K562 (cell line): ENCODE data around the gene MTMR12. TPM values are rescaled to one million over a fixed set of nuclear protein-coding genes. Genes with fewer than 3 reads are reported as not detected.

Source experiments
- ATAC-seq: fragments of 200-7000 bp; cut with Tn5 transposase; 3 replicates; pipeline ENCODE4 v1.9.1; 2020; ENCODE audit warnings: moderate library complexity
- BruUV-seq: library from RNA; stranded (reverse); fragments of 400-500 nt; replicated peaks from 2 replicates; lab custom pipeline; 2021; lab: Mats Ljungman, UMichigan
- CTCF ChIA-PET: fragments of 300-600 bp; formaldehyde crosslinking; extraction: SDS; loops from one replicate; lab custom pipeline; 2021; ENCODE audit warnings: low intra/inter-chr PET ratio; lab: Yijun Ruan, JAX
- POLR2A ChIA-PET: fragments of 300-600, 350-650 bp; sonication (Branson Sonifier 250); formaldehyde crosslinking; extraction: SDS; loops from one replicate; lab custom pipeline; 2021; ENCODE audit warnings: antibody characterized with exemption, inconsistent platforms; lab: Yijun Ruan, JAX
- DNase-seq, 4 experiments: peaks; one replicate each; pipeline versions ENCODE4 v3.0.0 to v3.0.0-alpha.2; 2011 to 2018; ENCODE audit warnings: low spot score in 3 of 4, mixed read lengths in 3 of 4; ENCODE audit errors: extremely low read depth in 1 of 4
- FAIRE-seq: peaks from 2 replicates; lab custom pipeline; 2011; peaks lifted over from hg19 to GRCh38; lab: Jason Lieb, UNC
- H2AFZ ChIP-seq: 2 replicates; pipeline ENCODE4 v1.6.0; 2011; ENCODE audit warnings: low read depth, low read length, control low read depth, inconsistent platforms
- H3K27ac ChIP-seq: fragments of 200-600 bp; 3 replicates; pipeline ENCODE4 v1.8.0; 2011; ENCODE audit warnings: low read depth, mild to moderate bottlenecking, control low read depth, inconsistent platforms, low read length, moderate library complexity, mixed read lengths; ENCODE audit errors: extremely low read depth
- H3K27me3 ChIP-seq, 2 experiments: fragments of 300-600 bp in 1 of 2; 2 replicates in 1 of 2; 3 replicates in 1 of 2; pipeline versions ENCODE4 v1.6.0 to v1.8.0; 2011; ENCODE audit warnings: inconsistent platforms in 2 of 2, low read length in 2 of 2, mild to moderate bottlenecking in 1 of 2, mixed read lengths in 1 of 2, moderate library complexity in 1 of 2; ENCODE audit not compliant: control insufficient read depth in 2 of 2, insufficient read depth in 2 of 2
- H3K36me3 ChIP-seq: fragments of 300-600 bp; 3 replicates; pipeline ENCODE4 v1.8.0; 2011; ENCODE audit warnings: mild to moderate bottlenecking, low read length, inconsistent platforms; ENCODE audit not compliant: control insufficient read depth, insufficient read depth
- H3K4me1 ChIP-seq, 2 experiments: fragments of 200-600 bp in 1 of 2; replicated peaks in 1 of 2; 2 replicates in 1 of 2; 3 replicates in 1 of 2; pipeline versions ENCODE4 v1.5.1 to v1.8.0; 2011; ENCODE audit warnings: inconsistent platforms in 2 of 2, low read length in 2 of 2, mild to moderate bottlenecking in 1 of 2, mixed read lengths in 1 of 2, moderate library complexity in 1 of 2; ENCODE audit not compliant: control insufficient read depth in 2 of 2, insufficient read depth in 2 of 2
- H3K4me2 ChIP-seq: 2 replicates; pipeline ENCODE4 v1.6.1; 2011; ENCODE audit warnings: low read length, control low read depth, inconsistent platforms, mixed read lengths; ENCODE audit not compliant: insufficient read depth
- H3K4me3 ChIP-seq: fragments of 200-600 bp; sonication (generic), shearing (Covaris generic); 2 replicates; pipeline ENCODE4 v1.5.1; 2016; ENCODE audit warnings: control low read depth, inconsistent platforms
- H3K79me2 ChIP-seq: fragments of 200-600 bp; 3 replicates; pipeline ENCODE4 v1.8.0; 2011; ENCODE audit warnings: low read length, inconsistent platforms; ENCODE audit not compliant: control insufficient read depth, insufficient read depth
- H3K9ac ChIP-seq, 2 experiments: 2 replicates each; pipeline versions ENCODE4 v1.6.0 to v1.6.1; 2011; ENCODE audit warnings: low read depth in 2 of 2, low read length in 2 of 2, control low read depth in 1 of 2, inconsistent platforms in 1 of 2, mild to moderate bottlenecking in 1 of 2, mixed read lengths in 1 of 2; ENCODE audit not compliant: insufficient read depth in 1 of 2
- H3K9me1 ChIP-seq: one replicate; pipeline ENCODE4 v1.6.0; 2011; ENCODE audit warnings: inconsistent platforms, mild to moderate bottlenecking, low read length, moderate library complexity; ENCODE audit not compliant: control insufficient read depth, insufficient read depth
- H3K9me3 ChIP-seq: replicated peaks from 2 replicates; pipeline ENCODE4 v1.5.1; 2011; ENCODE audit warnings: low read depth, low read length, inconsistent platforms; ENCODE audit not compliant: control insufficient read depth, insufficient read depth
- H4K20me1 ChIP-seq: replicated peaks from 2 replicates; pipeline ENCODE4 v1.6.1; 2011; ENCODE audit warnings: low read length, inconsistent platforms, mixed read lengths; ENCODE audit not compliant: control insufficient read depth, insufficient read depth
- KAT2B ChIP-seq: IDR thresholded peaks from one replicate; pipeline ENCODE4 v1.6.1; 2012; ENCODE audit warnings: low read depth, mild to moderate bottlenecking, control low read depth, inconsistent platforms, low read length, moderate library complexity
- MAFG ChIP-seq: fragments of 450-650 bp; conservative IDR thresholded peaks from 2 replicates; pipeline ENCODE4 v1.6.1; 2016; ENCODE audit warnings: missing genetic modification characterization, missing compliant biosample characterization
- PHF21A ChIP-seq: fragments of 450-650 bp; IDR thresholded peaks from 2 replicates; pipeline ENCODE4 v1.6.1; 2017; ENCODE audit warnings: low read depth, borderline replicate concordance
- WGBS: fragments of 100-300 bp; shearing (Covaris generic); methylation state at CpG from one replicate; pipeline ENCODE4 v1.1.6; 2016; ENCODE audit warnings: low coverage, mixed read lengths; ENCODE audit not compliant: insufficient coverage; ENCODE audit errors: missing lambda C conversion rate; 5-methylcytosine and 5-hydroxymethylcytosine counted together
- in situ Hi-C: fragments of 300-500 bp; cut with MboI; formaldehyde crosslinking; loops from 4 replicates; pipeline ENCODE4 v1.15.0; 2018; ENCODE audit warnings: inconsistent platforms, mixed read lengths
- intact Hi-C: fragments of 100-400 bp; cut with micrococcal nuclease; formaldehyde crosslinking; loops from 2 replicates; pipeline ENCODE4 v1.14.2; 2022
- polyA plus RNA-seq, 8 experiments: library from polyadenylated mRNA; depleted of rRNA in 4 of 8; stranded (reverse) in 5 of 8; unstranded in 3 of 8; fragments of >200 nt; fragmentation: Nextera tagmentation in 2 of 8; fragmentation: Illumina TruSeq in 1 of 8; extraction: Ambion mirVana in 2 of 8; extraction: Trizol in 1 of 8; gene quantifications; 2 replicates each; pipeline versions ENCODE4 v1.2.1 to v1.2.3, GENCODE V29; 2011 to 2014; ENCODE audit warnings: inconsistent platforms in 1 of 8, missing spikeins in 1 of 8
- total RNA-seq, 7 experiments: library from RNA; depleted of rRNA in 6 of 7; stranded (reverse); fragments of >200 nt in 6 of 7; fragmentation: Illumina TruSeq in 2 of 7; extraction: Trizol in 2 of 7; gene quantifications; 2 replicates each; pipeline versions ENCODE4 v1.2.1 to v1.2.3, GENCODE V29; 2011 to 2021; ENCODE audit warnings: low replicate concordance in 1 of 7
- TF ChIP-seq, protein P1 (sequence below), 2 experiments: fragments of 450-650 bp in 1 of 2; sonication (generic) in 1 of 2; formaldehyde crosslinking in 1 of 2; IDR thresholded peaks in 1 of 2; conservative IDR thresholded peaks in 1 of 2; 2 replicates each; pipeline versions ENCODE4 v1.6.1 to v1.8.1; 2016 to 2023; ENCODE audit warnings: mild to moderate bottlenecking in 2 of 2, moderate library complexity in 2 of 2, inconsistent platforms in 1 of 2, missing genetic modification reagents in 1 of 2

The MTMR12 gene
- total and polyA plus RNA-seq, 9 of the 15 experiments (the other 6 are each of a cell fraction or from before 2014, with no cell fraction given) = 4.0 to 28.7 (median 17.1) TPM

GRCh38 chr5:32302835-32303754 lies 9.6 kb downstream of the MTMR12 start:
- H3K4me1 ChIP-seq = peaks cover 4 to 9% of the 10 kb centered on the region in 2 experiments
- H3K4me2 ChIP-seq = no peak overlapping the region
- peaks cover 71% of the 10 kb centered on the region for H3K79me2 ChIP-seq
- TF ChIP-seq KAT2B (no peak), MAFG (tag) (0 out of 2 replicates have a peak, but pooled peaks have one; percentile 9)
- H3K9ac ChIP-seq = no peak overlapping the region
- peaks cover 2% of the 10 kb centered on the region for H3K9me1 ChIP-seq
- intact Hi-C loops = no loop called here
- no peak overlapping the region for H3K27ac ChIP-seq
- no peak for DNase-seq
- peaks cover 4% of the 10 kb centered on the region; the same call in 2 of the 3 replicates for H3K36me3 ChIP-seq
- no peak overlapping the region for H2AFZ ChIP-seq
- H3K9me3 ChIP-seq = no peaks in the 10 kb centered on the region
- POLR2A ChIA-PET = interaction anchor here (0.6 kb wide), 3 partner anchors 13 to 231 kb away, joined by 3 to 4 read pairs (median 3); no protein-coding TSS in a partner anchor
- H3K27me3 ChIP-seq = no peaks in the 10 kb centered on the region
- BruUV-seq = no TSS peak
- FAIRE-seq = no peak
- WGBS = 71% methylated on average over 7 of the region's 7 CpGs
- H3K4me3 ChIP-seq = no peak overlapping the region
- 0 out of 2 replicates have a peak, but pooled peaks cover 2% of the 10 kb centered on the region for H4K20me1 ChIP-seq
- no peak for ATAC-seq
- CTCF ChIA-PET = no interaction called here
- in situ Hi-C loops = no loop called here

DNA sequence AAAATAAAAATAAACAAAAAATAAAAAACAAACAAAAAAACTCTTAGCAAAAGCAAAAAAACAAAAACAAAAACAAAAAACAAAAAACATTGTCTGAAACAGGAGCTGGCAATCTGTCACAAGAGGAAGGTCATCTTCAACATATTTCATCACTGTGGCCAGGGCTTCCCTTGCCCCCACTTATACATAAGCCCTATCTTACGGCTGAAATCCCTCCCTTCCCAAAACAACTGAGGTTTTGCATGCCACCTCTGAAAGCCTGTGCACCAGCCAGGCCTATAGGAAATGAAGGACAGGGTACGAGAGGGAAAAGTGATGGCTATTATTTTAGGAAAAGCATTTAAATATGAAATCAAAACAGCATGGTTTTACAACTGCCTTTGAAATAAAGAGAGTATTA lies 10.8 kb downstream of the MTMR12 start:
- no peak for DNase-seq
- peaks cover 16 to 17% of the 10 kb centered on the region in 2 experiments for H3K4me1 ChIP-seq
- H3K4me2 ChIP-seq = no peak overlapping the region
- FAIRE-seq = no peak
- H3K79me2 ChIP-seq = peaks cover 71% of the 10 kb centered on the region
- POLR2A ChIA-PET = no interaction called here
- no peak overlapping the region for H3K9ac ChIP-seq
- 55% methylated on average over 2 of the region's 2 CpGs for WGBS
- H3K36me3 ChIP-seq = peaks cover 6% of the 10 kb centered on the region; the same call in 2 of the 3 replicates
- ATAC-seq = no peak
- TF ChIP-seq, protein P1, sequence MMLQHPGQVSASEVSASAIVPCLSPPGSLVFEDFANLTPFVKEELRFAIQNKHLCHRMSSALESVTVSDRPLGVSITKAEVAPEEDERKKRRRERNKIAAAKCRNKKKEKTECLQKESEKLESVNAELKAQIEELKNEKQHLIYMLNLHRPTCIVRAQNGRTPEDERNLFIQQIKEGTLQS (IDR thresholded peaks at IDR 0.05) = peak; percentile 32; the same call in 1 of the 2 replicates
- TF ChIP-seq, protein P1 (CRISPR knock-in tag; conservative IDR thresholded peaks at IDR 0.05) = no peak
- no peak for TF ChIP-seq PHF21A
- no peak overlapping the region for H3K27ac ChIP-seq
- BruUV-seq = no TSS peak
- no peaks in the 10 kb centered on the region for H3K9me3 ChIP-seq
- 0 out of 2 replicates have a peak, but pooled peaks cover 3% of the 10 kb centered on the region for H4K20me1 ChIP-seq
- peaks cover 7% of the 10 kb centered on the region for H3K9me1 ChIP-seq
- no peaks in the 10 kb centered on the region for H3K27me3 ChIP-seq
- H3K4me3 ChIP-seq = no peak overlapping the region
- intact Hi-C loops (no loop called here), in situ Hi-C loops (no loop called here)
- CTCF ChIA-PET = no interaction called here
- no peak overlapping the region for H2AFZ ChIP-seq
